Inferior parietal cortex (tissue), 1 donor: ENCODE data around the gene LDLRAD3.

Source experiments
- DNase-seq: peaks from one replicate; pipeline ENCODE4 v3.0.0-alpha.2; 2016; ENCODE audit errors: extremely low spot score

Gene LDLRAD3

DNA sequence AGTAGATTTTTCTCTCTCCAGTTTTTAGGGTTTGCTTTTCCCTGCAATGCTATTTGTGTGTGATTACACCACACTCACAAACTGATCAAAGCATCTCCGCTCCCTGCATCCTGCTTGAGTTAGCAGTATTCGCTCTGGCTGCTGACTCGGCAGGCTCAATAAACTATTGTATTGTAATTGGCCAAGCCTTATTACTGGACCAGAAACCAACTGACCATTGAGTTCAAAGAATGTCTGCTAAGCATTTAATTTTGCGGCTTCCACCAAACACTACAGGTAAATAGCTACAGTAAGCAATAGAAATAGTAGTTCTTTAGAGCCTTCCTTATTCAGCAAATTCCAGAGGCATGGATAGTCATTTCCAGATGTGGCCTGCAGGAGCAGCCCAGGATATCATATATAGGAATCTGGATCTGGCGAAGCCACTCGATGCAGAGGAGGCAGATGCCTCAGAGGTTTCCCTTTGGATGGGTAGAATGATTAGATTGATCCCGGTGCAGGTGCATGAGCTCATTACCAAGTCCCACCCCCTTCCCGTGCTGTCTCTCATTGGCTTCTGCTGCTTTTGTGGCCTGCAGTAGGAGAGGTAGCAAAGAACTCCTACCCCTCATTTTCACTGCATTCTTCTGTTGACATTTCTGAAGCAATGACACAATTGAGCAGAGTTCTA lies 268.0 kb downstream of the LDLRAD3 start:
- DNase-seq, result no peak

- peak; percentile 59 for DNase-seq
Measured at GRCh38 chr11:36212564-36213392, 268.9 kb downstream of the LDLRAD3 start.

- no peak for DNase-seq
Measured at GRCh38 chr11:36213393-36213840, 269.6 kb downstream of the LDLRAD3 start.

- DNase-seq, result no peak
Measured at GRCh38 chr11:36214480-36214879, 270.6 kb downstream of the LDLRAD3 start.

GRCh38 chr11:36214976-36215692 lies 271.3 kb downstream of the LDLRAD3 start:
- no peak for DNase-seq

- no peak for DNase-seq
Measured at GRCh38 chr11:36215693-36216060, 271.8 kb downstream of the LDLRAD3 start.

GRCh38 chr11:36216061-36216615 lies 272.3 kb downstream of the LDLRAD3 start:
- no peak for DNase-seq

DNA sequence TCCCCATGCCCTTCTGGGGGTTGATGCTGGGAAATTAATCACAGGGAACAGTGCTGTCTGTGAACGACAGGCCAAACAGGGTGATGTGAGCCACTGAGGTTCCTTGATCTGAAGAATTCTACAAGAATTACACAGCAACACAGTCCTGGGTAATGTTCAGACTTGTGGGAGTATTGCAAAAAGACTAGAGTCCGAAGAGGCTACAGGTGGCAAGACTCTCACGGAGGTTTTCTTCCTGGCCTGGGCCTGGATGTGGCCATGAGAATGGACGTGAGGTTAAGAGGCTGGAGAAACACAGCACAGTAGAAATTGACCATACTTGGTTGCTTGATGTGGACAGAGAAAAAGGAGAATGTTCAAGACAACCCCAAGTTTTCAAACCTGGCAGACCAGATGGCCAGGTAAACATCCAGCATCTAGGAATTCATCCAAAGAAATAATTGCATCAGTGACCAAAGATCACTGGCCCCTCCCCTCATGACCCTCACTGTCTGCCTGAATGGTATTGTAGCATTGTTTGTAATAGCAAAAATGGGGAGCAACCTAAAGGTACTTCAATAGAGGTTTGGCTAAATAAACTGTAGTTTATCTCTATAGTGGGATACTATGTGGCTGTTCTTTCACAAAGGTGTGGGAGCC lies 274.5 kb downstream of the LDLRAD3 start:
- no peak for DNase-seq

DNA sequence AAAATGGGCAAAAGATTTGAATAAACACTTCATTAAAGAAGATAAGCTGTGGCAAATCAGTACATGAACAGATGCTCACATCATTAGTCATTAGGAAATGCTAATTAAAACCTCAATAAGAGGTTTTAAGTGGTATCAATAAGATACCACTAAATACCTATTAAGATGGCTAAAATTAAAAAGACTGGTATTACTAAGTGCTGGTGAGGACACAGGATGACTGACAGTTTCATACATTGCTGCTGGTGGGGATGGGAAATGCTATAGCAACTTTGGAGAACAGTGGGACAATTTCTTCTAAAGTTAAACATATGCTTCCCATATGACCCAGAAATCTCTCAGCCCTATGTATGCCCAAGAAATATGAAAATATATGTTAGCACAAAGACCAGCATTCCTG lies 276.1 kb downstream of the LDLRAD3 start:
- no peak for DNase-seq

DNA sequence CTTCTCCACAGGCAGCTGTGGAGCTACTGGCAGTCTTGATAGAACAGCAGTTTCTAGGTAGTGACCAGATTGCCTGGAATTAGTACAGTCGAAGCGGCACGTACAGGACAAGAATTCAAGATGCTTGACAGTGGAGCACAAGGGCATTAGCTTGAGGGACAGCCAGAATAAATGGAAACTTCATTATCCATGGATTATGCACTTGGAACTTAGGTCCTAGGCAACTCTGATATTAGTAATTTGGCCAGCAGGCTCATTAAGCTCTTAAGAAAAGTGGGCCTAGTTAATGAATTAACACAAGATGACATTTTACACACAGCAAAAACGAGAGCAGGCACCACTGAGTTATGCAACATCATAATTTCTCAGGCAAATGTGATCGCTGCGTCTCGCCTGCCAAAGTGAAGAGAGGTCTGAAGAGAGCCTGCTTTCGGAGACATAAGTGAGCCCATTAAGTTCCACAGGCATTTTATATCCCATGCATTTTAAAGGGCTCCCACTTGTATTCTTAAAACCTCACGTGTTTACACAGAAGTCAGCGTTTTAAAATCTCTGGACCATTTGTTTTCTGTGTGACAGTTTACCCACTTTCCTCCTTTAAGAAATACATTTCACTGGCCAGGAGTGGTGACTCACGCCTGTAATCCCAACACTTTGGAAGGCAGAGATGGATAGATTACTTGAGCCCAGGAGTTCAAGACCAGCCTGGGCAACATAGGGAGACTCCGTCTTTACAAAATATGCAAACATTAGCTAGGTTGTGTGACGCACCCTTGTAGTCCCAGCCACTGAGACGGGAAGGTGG lies 279.2 kb downstream of the LDLRAD3 start:
- DNase-seq, result peak; percentile 47

- no peak for DNase-seq
Measured at GRCh38 chr11:36224209-36224882, 280.5 kb downstream of the LDLRAD3 start.

DNA sequence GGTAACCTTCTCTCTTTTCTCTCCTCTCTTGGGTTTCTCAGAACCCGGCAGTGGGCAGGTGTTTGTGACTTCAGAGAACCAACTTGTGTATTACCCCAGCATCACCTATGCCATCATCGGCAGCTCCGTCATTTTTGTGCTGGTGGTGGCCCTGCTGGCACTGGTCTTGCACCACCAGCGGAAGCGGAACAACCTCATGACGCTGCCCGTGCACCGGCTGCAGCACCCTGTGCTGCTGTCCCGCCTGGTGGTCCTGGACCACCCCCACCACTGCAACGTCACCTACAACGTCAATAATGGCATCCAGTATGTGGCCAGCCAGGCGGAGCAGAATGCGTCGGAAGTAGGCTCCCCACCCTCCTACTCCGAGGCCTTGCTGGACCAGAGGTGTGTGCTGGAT lies 283.2 kb downstream of the LDLRAD3 start:
- DNase-seq, result no peak

- no peak for DNase-seq
Measured at GRCh38 chr11:36228689-36229088, 284.8 kb downstream of the LDLRAD3 start.

DNA sequence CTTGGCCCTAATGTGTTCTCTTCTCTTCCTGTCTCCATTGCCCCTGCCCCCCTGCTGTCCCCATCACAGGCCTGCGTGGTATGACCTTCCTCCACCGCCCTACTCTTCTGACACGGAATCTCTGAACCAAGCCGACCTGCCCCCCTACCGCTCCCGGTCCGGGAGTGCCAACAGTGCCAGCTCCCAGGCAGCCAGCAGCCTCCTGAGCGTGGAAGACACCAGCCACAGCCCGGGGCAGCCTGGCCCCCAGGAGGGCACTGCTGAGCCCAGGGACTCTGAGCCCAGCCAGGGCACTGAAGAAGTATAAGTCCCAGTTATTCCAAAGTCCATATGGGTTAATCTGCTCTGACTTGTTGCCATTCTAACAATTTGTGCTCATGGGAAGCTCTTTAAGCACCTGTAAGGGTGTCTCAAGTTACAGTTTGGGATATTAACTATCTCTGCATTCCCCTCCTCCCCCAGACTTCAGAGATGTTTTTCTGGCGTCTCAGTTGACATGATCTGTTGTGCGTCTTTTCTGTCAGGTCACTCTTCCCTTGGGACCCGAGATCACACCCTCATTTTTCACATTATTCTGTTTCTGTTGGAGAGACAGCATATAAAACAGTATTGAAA lies 285.3 kb downstream of the LDLRAD3 start:
- no peak for DNase-seq

- DNase-seq, result no peak
Measured at GRCh38 chr11:36230779-36231699, 287.2 kb downstream of the LDLRAD3 start.

DNA sequence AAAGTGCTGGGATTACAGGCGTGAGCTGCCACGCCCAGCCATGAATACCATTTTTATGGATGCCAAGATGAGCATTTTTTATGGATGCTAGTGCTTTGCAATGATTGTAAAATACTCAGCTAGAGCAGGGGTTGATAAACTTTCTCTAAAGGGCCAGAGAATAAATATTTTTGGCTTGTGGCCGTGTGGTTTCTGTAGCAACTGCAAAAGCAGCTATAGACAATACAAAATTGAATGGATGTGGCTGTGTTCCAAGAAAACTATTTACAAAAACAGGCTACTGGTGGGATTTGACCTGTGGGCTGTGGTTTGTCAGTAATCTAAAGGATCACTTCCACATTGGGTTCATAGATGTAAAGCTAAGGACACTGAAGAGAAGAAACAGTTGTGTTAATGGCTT lies 289.3 kb downstream of the LDLRAD3 start:
- DNase-seq, result no peak

DNA sequence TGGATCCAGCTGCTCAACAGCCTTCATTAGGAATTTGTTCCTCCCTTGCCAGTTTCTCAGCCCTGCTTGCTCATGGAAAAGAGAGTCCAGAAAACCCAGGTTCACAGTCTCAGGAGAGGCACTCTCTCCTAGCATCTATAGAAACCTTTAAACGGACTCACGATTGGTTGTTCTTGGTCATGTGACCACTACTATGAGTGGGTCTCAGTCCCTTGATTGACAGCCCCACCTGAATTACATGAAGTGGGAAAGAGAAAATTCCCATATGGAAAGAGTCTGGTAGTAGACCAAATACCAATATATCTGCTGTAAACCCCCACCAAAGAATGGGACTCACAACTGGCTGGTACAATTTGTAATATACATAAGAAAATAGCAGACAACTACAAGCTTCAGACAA lies 291.0 kb downstream of the LDLRAD3 start:
- DNase-seq, result no peak

GRCh38 chr11:36235750-36236149 lies 291.9 kb downstream of the LDLRAD3 start:
- DNase-seq, result no peak

DNA sequence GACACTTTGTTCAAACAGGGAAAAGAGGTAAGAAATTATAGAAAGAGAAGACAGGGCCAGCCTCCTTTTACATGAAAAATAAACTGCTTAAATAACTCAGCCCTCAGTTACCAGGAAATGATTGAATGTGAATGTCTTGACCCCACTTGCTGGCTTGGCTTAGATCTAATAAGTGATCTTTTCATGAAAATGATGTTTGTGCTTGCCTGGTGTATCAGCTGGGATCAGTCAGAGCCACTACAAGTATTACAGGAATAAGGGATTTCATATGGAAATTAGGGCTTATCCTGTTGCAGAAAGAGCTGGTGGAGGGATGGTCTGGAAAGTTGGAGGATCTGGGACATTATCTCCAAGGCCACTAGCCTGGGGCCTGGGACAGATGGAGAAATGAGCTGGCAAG lies 293.5 kb downstream of the LDLRAD3 start:
- DNase-seq, result no peak
